ENCODE results near the gene RPUSD2.
"Not testable (repeated sequence)": the region's sequence is repeated elsewhere in the genome, so short reads cannot be mapped to it uniquely, and the experiment has no call there.

DNA sequence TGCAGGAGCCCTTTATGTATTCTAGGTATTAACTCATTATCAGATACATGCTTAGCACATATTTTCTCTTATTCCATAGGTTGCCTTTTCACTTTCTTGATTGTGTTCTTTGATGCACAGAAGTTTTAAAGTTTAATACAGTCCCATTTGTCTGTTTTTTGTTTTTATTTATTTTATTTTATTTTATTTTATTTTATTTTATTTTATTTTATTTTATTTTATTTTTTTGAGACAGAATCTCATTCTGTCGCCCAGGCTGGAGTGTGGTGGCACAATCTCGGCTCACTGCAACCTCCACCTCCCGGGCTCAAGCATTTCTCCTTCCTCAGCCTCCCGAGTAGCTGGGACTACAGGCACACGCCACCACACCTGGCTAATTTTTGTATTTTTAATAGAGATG, 7.8 kb downstream of the RPUSD2 start:
- TF ChIP-seq, protein P1, sequence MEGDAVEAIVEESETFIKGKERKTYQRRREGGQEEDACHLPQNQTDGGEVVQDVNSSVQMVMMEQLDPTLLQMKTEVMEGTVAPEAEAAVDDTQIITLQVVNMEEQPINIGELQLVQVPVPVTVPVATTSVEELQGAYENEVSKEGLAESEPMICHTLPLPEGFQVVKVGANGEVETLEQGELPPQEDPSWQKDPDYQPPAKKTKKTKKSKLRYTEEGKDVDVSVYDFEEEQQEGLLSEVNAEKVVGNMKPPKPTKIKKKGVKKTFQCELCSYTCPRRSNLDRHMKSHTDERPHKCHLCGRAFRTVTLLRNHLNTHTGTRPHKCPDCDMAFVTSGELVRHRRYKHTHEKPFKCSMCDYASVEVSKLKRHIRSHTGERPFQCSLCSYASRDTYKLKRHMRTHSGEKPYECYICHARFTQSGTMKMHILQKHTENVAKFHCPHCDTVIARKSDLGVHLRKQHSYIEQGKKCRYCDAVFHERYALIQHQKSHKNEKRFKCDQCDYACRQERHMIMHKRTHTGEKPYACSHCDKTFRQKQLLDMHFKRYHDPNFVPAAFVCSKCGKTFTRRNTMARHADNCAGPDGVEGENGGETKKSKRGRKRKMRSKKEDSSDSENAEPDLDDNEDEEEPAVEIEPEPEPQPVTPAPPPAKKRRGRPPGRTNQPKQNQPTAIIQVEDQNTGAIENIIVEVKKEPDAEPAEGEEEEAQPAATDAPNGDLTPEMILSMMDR (conservative IDR thresholded peaks at IDR 0.05; ENCODE audit: low read depth in 2 of 2), result not testable (repeated sequence)
- TF ChIP-seq, protein P2, sequence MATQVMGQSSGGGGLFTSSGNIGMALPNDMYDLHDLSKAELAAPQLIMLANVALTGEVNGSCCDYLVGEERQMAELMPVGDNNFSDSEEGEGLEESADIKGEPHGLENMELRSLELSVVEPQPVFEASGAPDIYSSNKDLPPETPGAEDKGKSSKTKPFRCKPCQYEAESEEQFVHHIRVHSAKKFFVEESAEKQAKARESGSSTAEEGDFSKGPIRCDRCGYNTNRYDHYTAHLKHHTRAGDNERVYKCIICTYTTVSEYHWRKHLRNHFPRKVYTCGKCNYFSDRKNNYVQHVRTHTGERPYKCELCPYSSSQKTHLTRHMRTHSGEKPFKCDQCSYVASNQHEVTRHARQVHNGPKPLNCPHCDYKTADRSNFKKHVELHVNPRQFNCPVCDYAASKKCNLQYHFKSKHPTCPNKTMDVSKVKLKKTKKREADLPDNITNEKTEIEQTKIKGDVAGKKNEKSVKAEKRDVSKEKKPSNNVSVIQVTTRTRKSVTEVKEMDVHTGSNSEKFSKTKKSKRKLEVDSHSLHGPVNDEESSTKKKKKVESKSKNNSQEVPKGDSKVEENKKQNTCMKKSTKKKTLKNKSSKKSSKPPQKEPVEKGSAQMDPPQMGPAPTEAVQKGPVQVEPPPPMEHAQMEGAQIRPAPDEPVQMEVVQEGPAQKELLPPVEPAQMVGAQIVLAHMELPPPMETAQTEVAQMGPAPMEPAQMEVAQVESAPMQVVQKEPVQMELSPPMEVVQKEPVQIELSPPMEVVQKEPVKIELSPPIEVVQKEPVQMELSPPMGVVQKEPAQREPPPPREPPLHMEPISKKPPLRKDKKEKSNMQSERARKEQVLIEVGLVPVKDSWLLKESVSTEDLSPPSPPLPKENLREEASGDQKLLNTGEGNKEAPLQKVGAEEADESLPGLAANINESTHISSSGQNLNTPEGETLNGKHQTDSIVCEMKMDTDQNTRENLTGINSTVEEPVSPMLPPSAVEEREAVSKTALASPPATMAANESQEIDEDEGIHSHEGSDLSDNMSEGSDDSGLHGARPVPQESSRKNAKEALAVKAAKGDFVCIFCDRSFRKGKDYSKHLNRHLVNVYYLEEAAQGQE (IDR thresholded peaks at IDR 0.05; ENCODE audit: unreplicated experiment), result not testable (repeated sequence)
- not testable (repeated sequence) for TF ChIP-seq POLR2AphosphoS5 (IDR thresholded peaks at IDR 0.05; ENCODE audit: low read depth); EZH2 (IDR thresholded peaks at IDR 0.05; ENCODE audit: low read depth, unreplicated experiment); CREB1 (CRISPR knock-in tag; IDR thresholded peaks at IDR 0.05; ENCODE audit: low read depth); ZNF331 (CRISPR knock-in tag; IDR thresholded peaks at IDR 0.05; ENCODE audit: low read depth); JUNB (IDR thresholded peaks at IDR 0.05; ENCODE audit: unreplicated experiment); EZH2phosphoT487 (IDR thresholded peaks at IDR 0.05; ENCODE audit: unreplicated experiment); STAT1 (IDR thresholded peaks at IDR 0.05; ENCODE audit: unreplicated experiment)
- TF ChIP-seq, protein P3, sequence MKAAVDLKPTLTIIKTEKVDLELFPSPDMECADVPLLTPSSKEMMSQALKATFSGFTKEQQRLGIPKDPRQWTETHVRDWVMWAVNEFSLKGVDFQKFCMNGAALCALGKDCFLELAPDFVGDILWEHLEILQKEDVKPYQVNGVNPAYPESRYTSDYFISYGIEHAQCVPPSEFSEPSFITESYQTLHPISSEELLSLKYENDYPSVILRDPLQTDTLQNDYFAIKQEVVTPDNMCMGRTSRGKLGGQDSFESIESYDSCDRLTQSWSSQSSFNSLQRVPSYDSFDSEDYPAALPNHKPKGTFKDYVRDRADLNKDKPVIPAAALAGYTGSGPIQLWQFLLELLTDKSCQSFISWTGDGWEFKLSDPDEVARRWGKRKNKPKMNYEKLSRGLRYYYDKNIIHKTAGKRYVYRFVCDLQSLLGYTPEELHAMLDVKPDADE (IDR thresholded peaks at IDR 0.05), result not testable (repeated sequence)
